ENCODE measurements around the gene CUX1.
"Not testable (repeated sequence)": the region's sequence is repeated elsewhere in the genome, so short reads cannot be mapped to it uniquely, and the experiment has no call there.

The CUX1 gene

DNA sequence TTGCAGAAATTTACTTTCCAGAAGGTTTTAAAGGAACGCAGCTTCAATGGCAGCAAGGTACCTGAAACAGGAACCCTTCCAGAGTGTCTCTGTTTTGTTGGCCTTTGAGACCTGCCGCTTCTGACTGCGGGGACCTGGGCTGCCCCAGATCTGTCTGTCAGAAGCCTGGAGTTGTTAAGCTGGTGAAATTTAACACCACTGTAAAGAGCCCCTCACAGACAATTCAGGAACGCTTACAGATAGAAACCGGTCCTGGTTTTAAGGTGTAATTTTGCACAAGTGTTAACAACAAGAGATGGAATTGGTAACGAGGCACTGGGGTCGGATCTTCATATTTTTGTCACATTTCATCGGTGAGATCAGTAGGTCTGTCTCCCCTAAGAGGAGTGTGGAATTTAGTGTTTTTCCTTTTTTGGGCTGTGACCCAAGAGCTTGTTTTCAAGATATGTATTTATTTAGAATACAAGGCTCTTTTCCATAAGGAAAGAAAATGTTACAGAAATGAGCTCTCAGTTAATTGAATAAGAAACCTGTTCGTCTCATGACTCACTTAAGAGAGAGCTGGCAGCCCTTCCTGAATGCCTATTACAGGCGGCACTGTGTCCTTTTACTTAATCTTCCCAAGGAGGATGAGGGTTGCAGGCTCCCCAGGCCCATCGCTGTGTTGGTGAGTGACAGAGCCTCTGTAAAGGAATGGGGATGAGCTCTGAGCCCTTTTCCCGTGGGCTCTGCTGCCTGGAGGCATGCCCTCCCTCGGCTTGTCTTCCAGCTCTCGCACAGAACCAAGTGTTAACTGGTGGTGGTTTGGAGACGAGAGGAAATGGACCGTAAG, 168.7 kb downstream of the CUX1 start:
- H3K27me3 ChIP-seq (ENCODE audit: insufficient read depth, poor library complexity, severe bottlenecking): no peaks in the 10 kb centered on the region
- TF ChIP-seq, protein P1, sequence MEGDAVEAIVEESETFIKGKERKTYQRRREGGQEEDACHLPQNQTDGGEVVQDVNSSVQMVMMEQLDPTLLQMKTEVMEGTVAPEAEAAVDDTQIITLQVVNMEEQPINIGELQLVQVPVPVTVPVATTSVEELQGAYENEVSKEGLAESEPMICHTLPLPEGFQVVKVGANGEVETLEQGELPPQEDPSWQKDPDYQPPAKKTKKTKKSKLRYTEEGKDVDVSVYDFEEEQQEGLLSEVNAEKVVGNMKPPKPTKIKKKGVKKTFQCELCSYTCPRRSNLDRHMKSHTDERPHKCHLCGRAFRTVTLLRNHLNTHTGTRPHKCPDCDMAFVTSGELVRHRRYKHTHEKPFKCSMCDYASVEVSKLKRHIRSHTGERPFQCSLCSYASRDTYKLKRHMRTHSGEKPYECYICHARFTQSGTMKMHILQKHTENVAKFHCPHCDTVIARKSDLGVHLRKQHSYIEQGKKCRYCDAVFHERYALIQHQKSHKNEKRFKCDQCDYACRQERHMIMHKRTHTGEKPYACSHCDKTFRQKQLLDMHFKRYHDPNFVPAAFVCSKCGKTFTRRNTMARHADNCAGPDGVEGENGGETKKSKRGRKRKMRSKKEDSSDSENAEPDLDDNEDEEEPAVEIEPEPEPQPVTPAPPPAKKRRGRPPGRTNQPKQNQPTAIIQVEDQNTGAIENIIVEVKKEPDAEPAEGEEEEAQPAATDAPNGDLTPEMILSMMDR (IDR thresholded peaks at IDR 0.05; ENCODE audit: insufficient read depth, low read length): no peak
- TF ChIP-seq POLR2AphosphoS5 (IDR thresholded peaks at IDR 0.05; ENCODE audit: low read depth) (no peak), GABPA (IDR thresholded peaks at IDR 0.05; ENCODE audit: low read depth) (no peak), SPI1 (IDR thresholded peaks at IDR 0.05; ENCODE audit: borderline replicate concordance, low read depth) (no peak)
- TF ChIP-seq, protein P2, sequence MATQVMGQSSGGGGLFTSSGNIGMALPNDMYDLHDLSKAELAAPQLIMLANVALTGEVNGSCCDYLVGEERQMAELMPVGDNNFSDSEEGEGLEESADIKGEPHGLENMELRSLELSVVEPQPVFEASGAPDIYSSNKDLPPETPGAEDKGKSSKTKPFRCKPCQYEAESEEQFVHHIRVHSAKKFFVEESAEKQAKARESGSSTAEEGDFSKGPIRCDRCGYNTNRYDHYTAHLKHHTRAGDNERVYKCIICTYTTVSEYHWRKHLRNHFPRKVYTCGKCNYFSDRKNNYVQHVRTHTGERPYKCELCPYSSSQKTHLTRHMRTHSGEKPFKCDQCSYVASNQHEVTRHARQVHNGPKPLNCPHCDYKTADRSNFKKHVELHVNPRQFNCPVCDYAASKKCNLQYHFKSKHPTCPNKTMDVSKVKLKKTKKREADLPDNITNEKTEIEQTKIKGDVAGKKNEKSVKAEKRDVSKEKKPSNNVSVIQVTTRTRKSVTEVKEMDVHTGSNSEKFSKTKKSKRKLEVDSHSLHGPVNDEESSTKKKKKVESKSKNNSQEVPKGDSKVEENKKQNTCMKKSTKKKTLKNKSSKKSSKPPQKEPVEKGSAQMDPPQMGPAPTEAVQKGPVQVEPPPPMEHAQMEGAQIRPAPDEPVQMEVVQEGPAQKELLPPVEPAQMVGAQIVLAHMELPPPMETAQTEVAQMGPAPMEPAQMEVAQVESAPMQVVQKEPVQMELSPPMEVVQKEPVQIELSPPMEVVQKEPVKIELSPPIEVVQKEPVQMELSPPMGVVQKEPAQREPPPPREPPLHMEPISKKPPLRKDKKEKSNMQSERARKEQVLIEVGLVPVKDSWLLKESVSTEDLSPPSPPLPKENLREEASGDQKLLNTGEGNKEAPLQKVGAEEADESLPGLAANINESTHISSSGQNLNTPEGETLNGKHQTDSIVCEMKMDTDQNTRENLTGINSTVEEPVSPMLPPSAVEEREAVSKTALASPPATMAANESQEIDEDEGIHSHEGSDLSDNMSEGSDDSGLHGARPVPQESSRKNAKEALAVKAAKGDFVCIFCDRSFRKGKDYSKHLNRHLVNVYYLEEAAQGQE (IDR thresholded peaks at IDR 0.05; ENCODE audit: insufficient replicate concordance, low read depth): no peak
- no peak overlapping the region for H3K27ac ChIP-seq (replicated peaks)
- DNase-seq (ENCODE audit: low read depth in 1 of 2, low spot score in 1 of 2): no peak
- no peak overlapping the region for H3K4me3 ChIP-seq (replicated peaks; ENCODE audit: insufficient read depth, low read length)

GRCh38 chr7:101987494-101987893, 170.1 kb downstream of the CUX1 start:
- TF ChIP-seq, protein P1 (IDR thresholded peaks at IDR 0.05; ENCODE audit: insufficient read depth, low read length): no peak
- TF ChIP-seq POLR2AphosphoS5 (IDR thresholded peaks at IDR 0.05; ENCODE audit: low read depth) (no peak), GABPA (IDR thresholded peaks at IDR 0.05; ENCODE audit: low read depth) (no peak), SPI1 (IDR thresholded peaks at IDR 0.05; ENCODE audit: borderline replicate concordance, low read depth) (no peak)
- TF ChIP-seq, protein P2 (IDR thresholded peaks at IDR 0.05; ENCODE audit: insufficient replicate concordance, low read depth): no peak
- no peak for DNase-seq (ENCODE audit: low read depth in 1 of 2, low spot score in 1 of 2)
- H3K4me3 ChIP-seq (replicated peaks; ENCODE audit: insufficient read depth, low read length): no peak overlapping the region
- no peaks in the 10 kb centered on the region for H3K27me3 ChIP-seq (ENCODE audit: insufficient read depth, poor library complexity, severe bottlenecking)
- H3K27ac ChIP-seq (replicated peaks): no peak overlapping the region

- H3K4me3 ChIP-seq (replicated peaks; ENCODE audit: insufficient read depth, low read length); H3K27me3 ChIP-seq (ENCODE audit: insufficient read depth, poor library complexity, severe bottlenecking); H3K27ac ChIP-seq (replicated peaks); DNase-seq (ENCODE audit: low read depth in 1 of 2, low spot score in 1 of 2): not testable (repeated sequence)
These were observed 170.6 kb downstream of the CUX1 start for GRCh38 chr7:101988060-101988459.

DNA sequence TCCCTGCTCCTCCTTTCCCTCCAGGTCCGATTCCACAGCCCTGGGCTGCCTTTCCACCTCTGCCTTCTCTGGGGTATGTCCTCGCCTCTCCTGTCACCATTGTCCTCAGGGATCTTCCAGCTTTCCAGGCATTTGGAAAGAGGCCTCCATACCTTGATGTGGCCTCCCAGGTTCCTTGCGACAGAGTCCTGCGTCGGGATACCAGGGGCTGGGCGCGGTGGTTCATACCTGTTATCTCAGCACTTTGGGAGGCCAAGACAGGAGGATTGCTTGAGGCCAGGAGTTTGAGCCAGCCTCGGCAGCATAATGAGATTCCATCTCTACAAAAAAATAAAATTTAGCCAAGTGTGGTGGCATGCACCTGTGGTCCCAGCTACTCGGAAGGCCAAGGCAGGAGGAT, 171.1 kb downstream of the CUX1 start:
- no peaks in the 10 kb centered on the region for H3K27me3 ChIP-seq (ENCODE audit: insufficient read depth, poor library complexity, severe bottlenecking)
- no peak for DNase-seq (ENCODE audit: low read depth in 1 of 2, low spot score in 1 of 2)
- no peak for TF ChIP-seq SPI1 (IDR thresholded peaks at IDR 0.05; ENCODE audit: borderline replicate concordance, low read depth)
- TF ChIP-seq, protein P1 (IDR thresholded peaks at IDR 0.05; ENCODE audit: insufficient read depth, low read length): no peak
- no peak for TF ChIP-seq GABPA (IDR thresholded peaks at IDR 0.05; ENCODE audit: low read depth)
- TF ChIP-seq, protein P2 (IDR thresholded peaks at IDR 0.05; ENCODE audit: insufficient replicate concordance, low read depth): no peak
- no peak for TF ChIP-seq POLR2AphosphoS5 (IDR thresholded peaks at IDR 0.05; ENCODE audit: low read depth)
- no peak overlapping the region for H3K4me3 ChIP-seq (replicated peaks; ENCODE audit: insufficient read depth, low read length)
- H3K27ac ChIP-seq (replicated peaks): no peak overlapping the region

Data from HL-60 (cell line).